GM18951 (cell line): ENCODE results near the gene ZIC4.

Experiments used
- POLR2A ChIP-seq: IDR thresholded peaks from 4 replicates; pipeline ENCODE4 v1.6.1; 2011; ENCODE audit warnings: mild to moderate bottlenecking; ENCODE audit not compliant: insufficient read length, insufficient read depth; ENCODE audit errors: extremely low read depth
- in situ Hi-C: fragments of 300-500 bp; cut with MboI; formaldehyde crosslinking; loops from one replicate; pipeline ENCODE4 v1.12.0; 2022; ENCODE audit warnings: low sequenced_read_pairs, mixed read lengths, inconsistent platforms; ENCODE audit not compliant: unreplicated experiment

Gene ZIC4

DNA sequence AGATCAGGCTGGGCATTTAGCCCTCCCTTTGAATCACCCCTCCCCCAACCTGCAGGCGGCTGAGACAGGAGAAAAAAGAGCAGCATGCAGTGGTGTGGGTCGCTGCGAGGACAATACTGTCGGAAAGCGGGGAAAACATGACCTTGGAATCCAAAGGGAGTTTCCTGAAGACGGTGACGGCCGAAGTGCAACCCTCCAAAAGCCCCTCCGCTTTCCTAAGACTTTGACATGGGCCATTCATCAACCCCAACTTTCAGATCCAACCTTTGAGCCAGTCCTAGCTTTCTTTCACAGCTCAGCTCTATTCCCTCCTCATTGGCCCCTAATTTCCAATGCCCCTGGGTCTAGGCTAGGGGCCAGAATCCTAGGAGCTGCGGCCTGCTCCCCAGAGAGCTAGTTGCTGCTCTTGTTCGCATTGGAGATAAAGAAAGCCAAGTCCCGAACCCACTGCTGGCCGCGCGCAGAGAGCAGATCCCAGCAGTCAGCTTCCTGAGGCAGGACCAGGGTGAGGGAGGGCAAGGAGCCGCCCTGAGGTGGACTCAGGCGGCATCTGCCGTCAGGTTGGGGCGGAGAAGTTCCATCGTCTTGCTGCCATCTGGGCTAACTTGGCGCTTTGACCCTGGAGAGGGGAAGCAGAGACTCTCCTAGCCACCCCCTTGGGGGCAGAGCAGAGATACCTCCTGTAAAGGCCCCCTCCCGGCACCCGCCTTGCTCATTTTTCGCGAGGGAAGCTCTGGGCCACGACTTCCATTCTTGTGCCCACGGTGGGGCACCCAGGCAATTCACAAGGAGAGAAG, 914 bp downstream of the ZIC4 start:
- in situ Hi-C loops: no loop called here
- TF ChIP-seq POLR2A: no peak

DNA sequence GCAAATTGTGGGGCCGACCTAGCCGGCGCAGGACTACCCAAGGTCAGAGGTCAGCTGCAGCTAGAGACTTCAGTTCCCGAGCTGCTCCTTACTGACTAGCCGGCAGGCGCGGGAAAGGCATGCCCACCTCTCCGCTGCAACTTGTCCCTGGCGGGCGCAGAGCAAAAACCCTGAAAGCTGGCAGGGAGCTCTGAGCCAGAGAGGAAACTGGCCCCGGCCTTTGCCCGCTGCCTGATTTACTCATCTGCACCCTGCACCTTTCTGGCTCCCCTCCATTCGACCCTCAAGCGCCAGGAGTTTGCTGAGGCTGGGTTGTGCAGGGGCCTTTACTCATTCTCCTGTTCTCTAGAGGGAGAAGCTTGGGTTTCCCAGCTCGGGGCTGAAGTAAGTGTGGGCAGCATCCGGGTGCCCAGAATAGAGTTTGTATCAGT, 1.5 kb downstream of the ZIC4 start:
- TF ChIP-seq POLR2A: no peak
- in situ Hi-C loops: no loop called here

GRCh38 chr3:147404000-147404799, 2.1 kb downstream of the ZIC4 start:
- in situ Hi-C loops: no loop called here
- no peak for TF ChIP-seq POLR2A

DNA sequence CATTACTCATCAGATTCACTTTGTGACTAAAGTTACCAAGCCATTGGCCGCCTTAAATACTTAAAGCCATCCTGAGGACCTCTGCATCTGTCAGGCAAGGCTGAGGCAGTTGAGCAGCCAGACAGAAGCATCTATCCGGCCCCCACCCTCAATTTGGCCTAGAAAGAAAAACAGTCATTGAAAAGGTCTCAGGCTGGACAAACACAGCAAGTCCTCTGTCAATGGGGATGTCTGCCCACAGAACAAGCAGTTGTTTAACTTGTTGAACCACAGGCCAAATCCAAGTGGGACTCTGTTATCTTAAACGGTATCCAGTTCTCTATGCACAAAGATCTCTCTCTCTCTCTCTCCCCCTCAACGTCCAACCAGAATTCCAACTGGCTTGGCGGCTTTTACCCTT, 2.8 kb downstream of the ZIC4 start:
- TF ChIP-seq POLR2A: no peak
- in situ Hi-C loops: no loop called here

GRCh38 chr3:147402159-147402558, 4.2 kb downstream of the ZIC4 start:
- in situ Hi-C loops: no loop called here
- TF ChIP-seq POLR2A: no peak

- in situ Hi-C loops: no loop called here
Measured at GRCh38 chr3:147401421-147401820, 4.9 kb downstream of the ZIC4 start.

DNA sequence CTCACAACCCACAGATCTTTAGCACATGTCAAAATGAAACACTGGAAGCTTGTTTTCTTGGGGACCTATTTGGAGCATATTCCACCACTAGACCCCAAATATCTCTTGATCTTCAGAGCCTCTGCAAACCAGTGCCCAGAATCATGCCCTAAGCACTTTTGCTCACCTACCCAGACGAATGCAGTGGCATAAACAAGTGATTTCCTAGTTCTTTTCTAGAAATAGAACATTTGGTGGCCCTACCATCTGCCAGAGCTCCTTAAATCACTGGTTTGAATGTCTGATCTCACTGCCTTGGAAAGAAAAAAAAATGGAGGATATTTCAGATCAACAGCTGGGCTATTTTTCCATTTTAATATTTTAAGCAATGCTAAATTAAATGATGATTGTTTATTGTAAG, 5.3 kb downstream of the ZIC4 start:
- in situ Hi-C loops: no loop called here
- TF ChIP-seq POLR2A: no peak

More at GRCh38 chr3:147401421-147401820, 4.9 kb downstream of the ZIC4 start:
- TF ChIP-seq POLR2A: no peak

- in situ Hi-C loops: no loop called here
- TF ChIP-seq POLR2A: no peak
Measured at GRCh38 chr3:147400111-147400510, 6.2 kb downstream of the ZIC4 start.

- TF ChIP-seq POLR2A: no peak
- in situ Hi-C loops: no loop called here
Measured at GRCh38 chr3:147398813-147399534, 7.4 kb downstream of the ZIC4 start.

DNA sequence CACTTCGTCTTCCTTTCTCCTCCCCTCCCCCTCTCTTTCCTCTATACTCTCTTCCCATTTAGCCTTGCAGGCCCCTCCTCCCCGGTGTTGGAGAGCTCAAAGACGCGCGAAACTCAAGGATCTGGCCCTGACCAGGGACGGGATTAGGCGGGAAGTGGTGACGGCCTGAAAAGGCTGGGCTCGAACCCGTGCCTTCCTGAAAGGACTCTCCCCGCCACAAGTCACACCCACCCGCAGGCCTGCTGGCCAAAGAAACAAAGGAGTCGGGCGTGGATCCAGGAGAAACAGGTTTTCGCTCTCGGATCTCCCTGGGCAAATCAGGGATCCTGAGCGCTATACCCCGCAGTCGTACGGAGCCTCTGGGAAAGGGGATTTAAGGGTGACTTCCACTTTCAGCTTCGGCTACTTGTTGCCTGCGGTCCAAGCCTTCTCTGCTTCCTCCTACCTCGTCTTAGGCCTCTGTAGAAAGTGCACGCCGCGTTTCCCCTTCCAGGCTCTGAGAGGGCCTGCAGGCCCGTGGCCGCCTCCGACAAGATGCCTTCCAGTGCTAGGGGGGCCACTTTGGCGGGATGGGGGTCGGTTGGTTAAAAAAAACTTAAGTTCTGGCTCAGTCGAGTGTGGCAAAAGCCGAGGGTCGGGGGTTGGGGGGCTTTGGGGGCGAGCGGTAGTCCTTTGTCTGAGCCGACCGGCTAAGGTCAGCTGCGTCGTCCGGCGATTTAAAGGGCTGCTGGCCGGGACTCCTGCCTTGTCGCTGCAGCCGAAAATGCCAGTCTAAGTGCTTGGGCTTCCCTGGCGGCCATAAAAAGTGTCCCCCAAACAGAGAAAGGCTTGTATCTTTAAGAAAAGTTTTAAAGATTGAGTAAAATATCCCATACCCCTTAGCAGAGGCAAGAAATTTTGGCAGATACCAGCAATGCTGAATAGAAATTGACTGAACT, 8.2 kb downstream of the ZIC4 start:
- in situ Hi-C loops: no loop called here
- no peak for TF ChIP-seq POLR2A

- no peak for TF ChIP-seq POLR2A
- in situ Hi-C loops: no loop called here
Measured at GRCh38 chr3:147397155-147397874, 9.0 kb downstream of the ZIC4 start.

GRCh38 chr3:147396712-147397046, 9.7 kb downstream of the ZIC4 start:
- in situ Hi-C loops: no loop called here
- no peak for TF ChIP-seq POLR2A
